GM21576 (cell line): Measurements from ENCODE around the gene EPN2.

ENCODE experiments used
- ATAC-seq: cut with Tn5 transposase; IDR thresholded peaks from one replicate; pipeline ENCODE4 v1.9.1; 2021; ENCODE audit warnings: mild to moderate bottlenecking, moderate library complexity; ENCODE audit not compliant: unreplicated experiment

EPN2 gene

DNA sequence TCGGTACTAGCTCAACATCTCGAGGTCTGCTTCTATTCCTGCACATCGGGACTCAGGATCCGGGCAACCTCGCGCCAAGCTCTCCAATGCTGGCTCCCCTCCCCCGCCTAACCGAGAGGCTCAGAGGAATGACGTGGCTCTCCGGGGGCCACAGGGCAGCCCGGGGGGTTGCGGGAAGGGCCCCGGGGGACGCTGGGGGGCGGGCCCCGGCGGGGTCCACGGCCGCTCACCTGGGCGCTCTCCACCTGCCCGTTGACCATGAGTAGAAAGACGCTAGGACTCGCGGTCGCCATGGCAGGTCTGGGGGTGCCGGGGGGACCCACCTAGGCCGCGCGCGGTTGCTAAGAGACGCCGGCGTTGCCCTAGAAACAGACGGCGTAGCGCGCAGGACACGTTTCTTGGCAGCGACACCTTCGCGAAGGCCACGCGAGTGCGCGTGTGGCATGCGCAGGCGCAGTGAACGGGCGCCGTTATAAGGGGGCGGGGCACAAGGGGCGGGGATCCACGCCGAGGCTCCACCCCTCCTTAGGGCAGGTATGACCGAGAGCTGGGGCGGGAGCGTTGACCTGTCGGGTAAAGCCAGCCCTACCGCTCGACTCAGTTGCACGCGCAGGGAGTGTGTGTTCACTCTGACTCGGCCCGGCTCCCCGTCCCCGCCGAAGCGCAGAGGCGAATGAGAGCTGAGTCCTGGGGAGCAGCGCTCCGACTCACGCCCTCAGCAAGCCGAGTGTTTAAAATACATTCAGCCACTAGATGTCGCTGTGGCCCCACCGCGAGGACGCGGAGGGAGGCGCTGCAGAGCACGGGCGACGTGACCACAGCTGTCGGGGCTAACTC, 125.3 kb downstream of the EPN2 start, which contains the start of gene B9D1:
TSS of gene B9D1 (minus strand) at position 447 of the 837 bp plus-strand sequence. CDS start at position 293, 154 bp downstream.
- peak; percentile 67 for ATAC-seq

DNA sequence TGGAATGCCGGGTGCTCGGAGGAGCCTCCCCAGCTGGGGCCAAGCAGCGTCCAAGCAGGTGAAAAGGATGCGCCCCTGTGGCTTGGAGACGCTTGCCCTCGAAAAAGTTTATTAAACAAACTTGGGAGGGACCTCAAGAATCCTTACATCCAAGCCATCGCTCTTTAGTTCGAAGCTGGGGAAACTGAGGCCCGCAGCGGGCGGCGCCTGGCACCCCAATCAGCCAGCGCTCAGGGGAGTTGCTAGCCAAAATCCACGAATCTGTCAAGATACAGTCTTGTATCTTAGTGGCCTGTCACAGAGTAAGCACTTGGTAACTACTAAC, 125.9 kb downstream of the EPN2 start:
- ATAC-seq, result no peak

DNA sequence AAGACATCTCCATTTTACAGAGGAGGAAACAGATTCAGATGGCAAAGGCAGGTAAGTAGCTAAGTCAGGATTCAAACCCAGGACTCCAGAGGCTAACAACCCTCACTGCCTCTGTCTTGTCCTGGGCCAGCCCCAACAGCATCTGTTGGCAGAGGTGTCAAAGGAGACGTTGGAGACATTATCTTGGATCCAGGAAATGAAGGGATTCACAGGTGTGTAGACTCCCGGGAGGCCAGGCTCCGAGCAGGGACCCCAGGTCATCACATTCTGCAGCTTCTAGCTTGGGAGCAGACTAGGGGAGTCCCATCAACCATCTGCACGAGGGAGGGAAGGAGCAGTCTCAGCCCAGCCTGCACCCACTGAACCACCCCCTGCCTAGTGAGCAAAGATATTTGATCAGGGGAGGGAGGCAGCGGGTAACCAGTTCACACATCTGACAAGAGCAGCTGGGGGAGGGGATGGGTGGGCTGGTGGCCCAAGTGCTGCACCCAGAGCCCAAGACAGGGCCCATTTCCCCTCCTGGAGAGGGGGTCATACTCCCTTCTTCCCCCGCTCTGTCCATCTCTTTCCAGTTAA, 126.4 kb downstream of the EPN2 start:
- no peak for ATAC-seq

DNA sequence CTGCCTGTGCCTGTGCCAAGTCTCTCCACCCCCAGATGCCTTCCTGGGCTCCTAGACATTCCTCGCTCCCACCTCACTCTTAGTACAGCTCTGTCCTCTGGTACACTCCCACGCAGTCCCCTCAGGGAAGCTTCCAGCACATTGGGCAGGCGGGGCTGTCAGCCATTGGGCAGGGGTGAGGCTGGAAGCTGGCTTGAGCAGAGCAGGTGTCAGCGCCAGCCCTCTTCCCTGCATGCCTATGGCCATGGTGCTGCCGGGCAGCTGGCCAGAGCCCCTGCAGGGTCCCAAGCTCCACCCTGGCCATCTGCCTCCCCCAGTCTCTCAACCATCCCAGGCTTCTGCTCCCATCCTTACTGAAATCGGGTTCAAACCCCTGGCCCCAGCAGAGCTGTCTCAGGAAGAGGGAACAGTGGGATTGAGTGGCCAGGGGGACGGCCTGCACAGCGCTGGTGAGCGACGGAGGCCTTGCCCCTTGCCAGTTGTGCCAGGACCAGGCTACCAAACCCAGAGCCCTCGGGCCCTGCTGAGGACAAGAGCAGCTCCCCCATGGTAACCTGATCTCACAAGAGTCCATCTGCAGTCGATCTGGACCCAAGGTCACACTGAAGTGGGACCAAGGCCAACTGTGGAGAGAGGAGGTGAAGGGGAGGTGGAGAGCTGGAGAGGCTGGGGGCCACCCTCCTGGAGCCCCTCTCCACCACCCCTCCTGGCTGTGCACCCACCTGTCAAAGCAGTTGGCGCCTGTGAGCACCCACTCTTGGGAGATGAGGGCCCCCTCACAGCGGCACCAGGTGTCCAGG, 127.7 kb downstream of the EPN2 start:
- ATAC-seq, result no peak

DNA sequence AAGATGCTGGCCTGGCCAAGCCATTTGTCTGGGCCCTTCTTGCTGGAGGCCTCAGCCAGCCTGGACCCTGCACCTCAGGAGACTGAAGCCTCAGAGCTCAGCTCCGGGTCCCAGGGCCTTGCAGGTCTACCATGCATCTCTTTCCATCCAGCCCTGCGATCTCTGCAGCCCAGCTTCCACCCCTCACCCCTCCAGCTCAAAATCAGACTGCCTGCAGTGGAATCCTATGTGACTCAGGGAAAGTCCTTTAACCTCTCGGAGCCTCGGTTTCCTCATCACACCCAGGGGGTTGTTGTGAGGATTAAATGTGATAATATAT, 128.3 kb downstream of the EPN2 start:
- ATAC-seq, result no peak

DNA sequence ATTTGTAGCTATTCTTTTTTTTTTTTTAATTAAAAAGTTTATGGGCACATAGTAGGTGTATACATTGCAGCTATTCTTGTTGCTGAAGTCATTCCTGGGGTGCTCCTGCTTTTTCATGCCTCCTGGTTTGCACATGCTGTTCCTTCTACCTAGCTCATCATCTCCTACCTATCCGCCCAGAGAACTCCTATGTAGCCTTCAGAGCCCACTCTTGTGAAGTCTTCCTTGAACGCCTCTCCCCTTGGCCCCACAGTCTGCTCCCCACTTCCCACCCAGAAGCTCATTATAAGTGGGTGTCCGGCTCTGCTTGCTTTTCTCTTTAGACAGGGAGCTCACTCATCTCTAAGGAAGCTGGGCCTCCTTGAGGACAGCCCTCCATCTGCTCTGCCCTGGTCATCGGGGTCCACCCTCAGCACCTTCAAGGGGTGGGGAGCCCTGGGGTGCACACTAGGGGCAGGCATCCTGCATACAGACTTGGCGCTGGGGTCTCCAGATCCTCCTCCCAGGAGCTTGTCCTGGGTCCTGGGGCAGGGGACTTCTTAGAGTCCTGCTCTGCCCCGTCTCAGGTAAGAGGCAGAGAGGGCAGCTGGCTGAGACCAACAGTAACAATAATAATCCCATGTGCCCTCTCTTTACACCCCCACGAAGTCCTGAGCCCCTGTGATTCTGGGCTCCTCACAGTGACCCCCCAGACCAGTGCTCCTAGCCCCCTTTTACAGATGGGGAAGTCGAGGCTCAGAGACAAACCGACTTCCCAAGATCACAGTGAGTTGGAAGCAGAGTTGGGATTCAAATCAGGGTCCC, 128.9 kb downstream of the EPN2 start:
- ATAC-seq, result no peak

DNA sequence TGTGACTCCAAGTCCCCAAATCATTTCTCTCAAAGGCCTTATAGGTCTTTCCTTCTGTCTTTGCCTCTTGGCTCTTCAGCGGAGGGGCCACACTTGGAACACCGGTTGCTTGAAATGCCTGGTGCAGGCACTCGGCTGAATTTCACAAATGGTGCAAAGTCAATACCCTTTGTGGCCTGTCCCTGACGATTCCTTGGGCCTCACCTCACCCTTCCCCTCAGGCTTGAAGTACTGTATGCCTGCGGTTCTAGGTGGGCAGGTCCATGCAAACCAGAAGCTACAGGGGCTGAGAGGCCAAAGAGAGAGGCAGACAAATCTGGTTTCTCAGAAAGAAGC, 129.4 kb downstream of the EPN2 start:
- ATAC-seq, result no peak

DNA sequence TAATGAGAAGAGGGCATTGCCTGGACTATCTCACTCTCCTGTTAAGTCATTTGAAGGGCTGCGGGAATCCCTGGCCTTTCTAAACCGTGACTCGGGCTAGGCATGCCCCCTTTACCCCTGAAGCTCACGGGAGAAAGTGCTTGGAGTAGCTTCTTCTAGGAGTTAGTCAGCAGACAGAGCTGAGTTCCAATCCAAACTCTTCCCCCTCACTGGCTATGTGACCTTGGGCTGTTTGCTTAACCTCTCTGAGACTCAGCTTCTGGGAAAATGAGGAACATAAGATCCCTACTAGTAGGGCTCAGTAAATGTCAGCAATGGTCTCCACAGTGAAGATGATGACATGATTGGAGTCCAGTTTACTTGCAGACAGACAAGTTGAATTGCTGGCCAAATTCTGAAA, 131.1 kb downstream of the EPN2 start:
- no peak for ATAC-seq

DNA sequence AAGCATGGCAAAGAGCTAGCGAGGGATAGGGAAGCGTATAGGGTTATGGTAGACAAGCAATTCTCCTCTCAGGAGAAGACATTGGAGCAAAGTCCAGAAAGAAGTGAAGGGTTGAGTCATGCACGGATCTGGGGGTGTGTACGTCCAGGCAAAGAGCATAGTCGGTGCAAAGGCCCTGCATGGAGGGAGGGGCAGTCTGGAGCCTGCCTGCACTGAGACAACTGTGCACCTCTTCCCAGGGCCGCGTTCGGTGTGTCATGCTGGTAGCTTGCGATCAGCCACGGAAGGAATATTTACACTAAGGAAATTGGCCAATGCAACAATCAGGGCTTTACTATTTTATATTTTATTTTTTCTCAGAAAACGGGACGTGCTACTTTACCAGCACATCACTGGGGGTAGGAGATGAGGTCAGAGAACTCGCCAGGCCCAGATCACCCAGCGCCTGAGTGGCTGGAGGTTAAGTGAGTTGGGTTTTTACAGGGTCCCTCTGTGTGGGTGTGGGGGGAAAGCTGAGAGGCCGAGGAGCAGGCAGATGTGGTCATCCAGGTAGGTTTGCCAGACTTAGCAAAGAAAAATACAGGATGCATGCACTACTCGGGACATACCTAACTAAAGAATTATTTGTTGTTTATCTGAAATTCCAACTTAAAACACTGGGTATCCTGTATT, 132.1 kb downstream of the EPN2 start:
- no peak for ATAC-seq

DNA sequence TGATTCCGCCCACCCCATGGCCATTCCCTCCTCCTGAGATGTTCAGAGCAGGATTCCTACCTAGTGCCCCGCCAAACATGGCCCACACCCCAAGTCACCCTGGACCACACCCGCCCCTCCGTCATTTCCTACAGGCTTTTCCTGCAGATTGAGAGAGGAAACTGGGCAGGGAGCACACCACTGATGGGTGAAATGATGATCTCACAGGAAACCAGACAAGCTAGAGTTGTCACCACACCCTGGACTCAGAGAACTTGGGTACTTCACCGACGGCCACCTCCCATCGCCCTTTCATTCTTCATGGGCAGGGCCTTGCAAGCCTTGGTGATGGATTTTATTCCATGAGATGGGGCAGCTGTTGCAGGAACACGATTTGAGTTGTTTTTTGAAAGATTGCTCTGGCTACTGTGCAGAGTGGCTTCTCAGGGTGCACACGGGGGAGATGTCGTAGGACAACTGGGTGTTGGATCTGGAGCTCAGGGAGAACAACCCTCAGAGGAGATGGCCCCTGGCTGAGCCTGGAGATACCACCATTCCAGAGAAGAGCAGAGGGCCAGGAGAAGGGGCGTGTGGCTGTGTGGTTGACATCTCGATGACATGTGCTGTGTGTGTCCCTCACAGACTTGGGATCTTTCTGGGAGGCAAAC, 132.8 kb downstream of the EPN2 start:
- no peak for ATAC-seq

DNA sequence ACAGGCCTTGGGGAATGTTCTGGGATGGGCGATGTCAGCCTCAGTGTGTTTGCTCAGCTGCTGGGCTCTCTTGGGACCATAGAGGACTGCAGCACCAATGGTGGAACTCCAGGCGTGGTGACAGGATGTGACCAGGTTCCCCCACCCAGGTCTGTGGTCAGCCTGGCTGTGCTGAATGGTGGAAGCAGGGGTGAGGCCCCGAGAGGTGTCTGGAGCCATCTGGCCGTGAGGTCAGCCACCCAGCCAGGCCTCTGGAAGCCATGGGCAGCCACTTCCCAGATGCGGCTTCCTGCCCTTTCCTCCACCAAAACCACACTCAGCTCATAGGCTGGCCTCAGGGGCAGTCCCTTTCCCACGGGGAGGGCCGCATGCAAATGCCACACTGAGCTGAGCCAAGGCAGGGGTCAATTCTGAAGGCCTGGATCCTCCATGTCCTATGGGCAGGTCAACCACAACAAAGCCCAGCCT, 133.4 kb downstream of the EPN2 start:
- ATAC-seq, result no peak

DNA sequence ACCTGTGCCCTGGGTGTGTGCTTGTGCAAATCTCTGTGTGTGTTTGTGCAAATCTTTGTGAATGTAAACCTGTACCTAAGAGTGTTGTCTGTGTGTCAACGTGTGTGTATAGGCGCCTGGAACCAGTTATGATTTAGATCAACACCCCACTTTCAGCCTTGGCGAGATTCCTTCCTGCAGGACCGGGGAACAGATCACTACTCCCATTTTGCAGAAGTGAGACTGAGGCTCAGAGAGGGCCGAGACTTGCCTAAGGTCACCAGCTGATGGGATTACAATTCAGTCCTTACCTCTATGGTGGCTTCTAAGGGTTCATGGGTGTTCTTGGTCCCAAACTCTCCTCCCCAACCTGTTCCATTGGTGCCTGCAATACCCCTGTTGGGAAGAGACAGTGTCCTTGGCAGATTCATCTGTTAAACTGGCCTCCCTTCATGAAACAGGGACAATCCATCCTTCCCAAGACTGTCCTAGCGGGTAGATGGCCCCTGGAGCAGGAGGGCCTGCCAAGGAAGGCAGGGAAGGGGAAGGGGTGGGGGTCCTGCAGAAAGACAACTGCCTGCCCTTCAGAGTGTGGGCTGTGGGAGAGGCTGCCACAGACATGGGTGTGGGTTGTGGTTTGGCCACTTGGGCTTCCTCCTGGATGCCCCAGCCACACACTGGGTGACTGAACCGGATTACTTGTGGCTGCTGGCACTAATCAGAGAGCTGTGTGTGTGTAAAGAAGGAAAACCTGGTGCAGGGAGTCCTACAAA, 134.3 kb downstream of the EPN2 start:
- no peak for ATAC-seq

DNA sequence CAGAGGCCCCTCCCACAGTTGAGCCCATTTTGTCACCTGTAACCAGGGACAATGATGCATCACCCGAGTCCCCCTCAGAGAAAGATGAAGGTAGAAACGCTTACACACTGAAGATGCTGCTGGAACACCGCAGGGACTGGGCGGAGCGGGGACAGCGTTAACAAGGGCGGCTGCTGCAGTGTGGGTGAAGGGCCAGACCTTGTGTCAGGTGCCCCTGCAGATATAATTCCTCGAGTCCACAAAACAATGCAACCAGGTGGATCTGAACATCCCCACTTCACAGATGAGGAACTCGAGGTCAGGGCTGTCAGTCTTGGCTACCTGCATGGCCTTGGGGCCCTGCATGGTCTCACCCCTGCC, 134.8 kb downstream of the EPN2 start:
- no peak for ATAC-seq

DNA sequence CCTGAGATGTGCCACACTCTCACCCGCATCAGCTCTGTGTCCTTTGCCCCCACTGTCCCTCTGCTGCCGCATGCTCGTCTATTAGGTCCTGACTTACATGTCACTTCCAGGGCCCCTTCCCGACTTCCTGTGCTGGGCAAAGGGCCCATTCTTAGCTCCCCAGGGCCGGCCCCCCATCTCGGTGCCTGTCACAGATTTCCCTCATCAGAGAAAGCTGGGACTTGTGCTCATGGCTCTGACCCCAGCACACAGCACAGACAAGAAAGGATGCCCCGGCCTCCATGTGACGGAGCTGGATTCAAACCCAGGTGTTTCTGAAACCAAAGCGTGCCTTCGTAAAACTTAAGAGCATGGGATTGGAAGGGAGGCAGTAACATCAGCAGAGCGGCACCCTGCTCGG, 135.3 kb downstream of the EPN2 start:
- no peak for ATAC-seq

DNA sequence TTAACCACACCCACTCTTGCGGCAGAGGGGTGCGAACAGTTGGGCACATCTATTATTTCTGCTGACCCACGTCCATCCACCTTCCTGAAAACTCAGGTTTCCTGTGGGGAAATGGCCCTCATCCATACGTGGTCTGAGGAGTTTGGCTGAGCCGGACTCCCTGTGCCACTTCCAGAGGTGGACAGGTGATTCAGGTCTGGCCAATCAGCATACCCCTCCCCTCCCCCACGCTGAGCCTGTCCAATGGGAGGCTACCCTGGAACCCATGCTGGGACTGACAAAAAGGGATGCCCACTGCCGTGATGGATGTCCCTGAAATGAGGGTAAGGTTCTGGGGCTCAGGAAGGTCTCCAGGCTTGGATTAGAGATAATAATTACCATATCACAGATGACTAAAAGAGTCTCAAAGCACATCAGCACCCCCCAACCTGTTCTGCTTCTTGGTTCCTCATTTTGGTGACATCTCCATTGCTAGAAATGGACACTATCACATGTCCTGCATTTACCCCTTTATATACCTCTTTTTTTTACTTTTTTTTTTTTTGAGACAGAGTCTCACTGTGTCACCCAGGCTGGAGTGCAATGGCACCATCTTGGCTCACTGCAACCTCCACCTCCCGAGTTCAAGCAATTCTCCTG, 135.8 kb downstream of the EPN2 start:
- ATAC-seq, result no peak

DNA sequence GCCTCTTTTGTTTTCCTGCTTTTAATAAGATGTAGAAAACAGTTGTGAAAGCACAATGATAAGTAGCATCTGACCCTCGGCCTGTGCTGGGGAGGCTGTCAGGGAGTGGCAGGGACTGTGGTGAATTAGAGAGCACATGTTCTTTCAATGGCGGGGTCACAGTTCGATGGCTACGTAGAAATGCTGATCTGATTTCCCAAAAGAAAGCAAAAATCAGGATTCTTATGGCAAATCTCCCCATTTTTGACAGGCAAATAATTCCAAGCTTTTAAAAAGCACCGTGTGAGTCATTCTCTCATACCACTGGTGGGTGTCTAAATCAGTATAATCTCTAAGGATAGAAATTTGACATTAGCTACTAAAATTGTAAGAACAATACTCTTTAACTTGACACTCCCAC, 137.0 kb downstream of the EPN2 start:
- no peak for ATAC-seq

DNA sequence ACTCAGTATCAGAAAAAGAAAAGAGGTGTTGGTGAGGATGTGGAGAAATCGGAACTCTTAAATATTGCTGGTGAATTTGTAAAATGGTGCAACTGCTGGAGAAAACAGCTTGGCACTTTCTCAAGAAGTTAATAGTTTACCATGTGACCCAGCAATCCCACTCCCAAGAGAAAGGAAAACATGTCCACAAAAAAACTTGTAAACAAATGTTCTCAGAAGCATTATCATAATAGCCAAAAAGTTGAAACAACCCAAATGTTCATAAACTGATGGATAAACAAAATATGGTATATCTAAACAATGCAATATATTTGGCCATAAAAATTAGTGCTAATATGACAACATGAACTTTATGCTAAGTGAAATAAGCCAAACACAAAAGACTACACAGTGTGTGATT, 138.6 kb downstream of the EPN2 start:
- ATAC-seq, result no peak

DNA sequence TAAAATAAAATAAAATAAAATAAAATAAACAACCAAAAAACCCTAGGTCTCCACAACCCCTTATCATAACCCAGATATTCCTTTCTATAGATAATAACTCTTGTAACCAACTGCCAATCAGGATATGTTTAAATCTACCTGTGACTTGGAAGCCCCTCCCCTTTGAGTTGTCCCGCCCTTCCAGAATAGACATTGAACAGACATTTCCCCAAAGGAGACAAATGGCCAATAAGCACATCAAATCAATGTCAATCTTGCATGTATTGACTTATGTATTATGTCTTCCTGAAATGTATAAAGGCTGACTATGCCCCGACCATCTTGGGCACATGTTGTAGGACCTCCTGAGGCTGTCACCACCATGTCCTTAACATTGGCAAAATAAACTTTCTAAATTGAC, 139.6 kb downstream of the EPN2 start:
- ATAC-seq, result no peak
